ENCODE measurements around the gene GDPD5. TPM values are rescaled to one million over a fixed set of nuclear protein-coding genes. Genes with fewer than 3 reads are reported as not detected.

The GDPD5 gene
- total and polyA plus RNA-seq, 2 donors (not counting 3 experiments of a cell fraction or from before 2014, with no cell fraction given), result 60.2 to 79.2 TPM

DNA sequence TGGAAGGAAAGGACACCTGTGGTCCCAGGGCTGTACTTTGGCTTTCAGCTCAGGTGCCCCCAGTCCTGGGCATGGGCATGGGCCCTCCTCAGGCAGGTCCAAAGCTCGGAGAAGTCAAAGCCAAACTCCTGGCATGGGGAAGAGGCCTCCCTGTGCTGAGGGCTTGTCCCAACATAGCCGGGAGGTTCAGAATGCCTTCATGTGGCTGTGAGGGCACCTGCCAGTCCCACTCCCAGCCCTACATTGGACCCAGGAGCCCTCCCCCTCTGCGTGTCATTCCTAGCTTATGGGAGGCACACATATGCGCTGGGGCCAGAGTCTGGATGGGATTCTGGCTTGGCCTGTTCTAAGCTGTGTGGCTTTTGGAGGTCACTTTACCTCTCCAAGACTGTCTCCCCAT lies 91.7 kb downstream of the GDPD5 start:
- TF ChIP-seq GATA2 (IDR thresholded peaks at IDR 0.05; ENCODE audit: insufficient read depth, insufficient read length, low read depth, low read length) (no peak), FOS (IDR thresholded peaks at IDR 0.05; ENCODE audit: borderline replicate concordance, insufficient read depth, low read length) (no peak), POLR2A (IDR thresholded peaks at IDR 0.05; ENCODE audit: low read depth, low read length) (no peak), MYC (IDR thresholded peaks at IDR 0.05; ENCODE audit: low read depth, low read length) (no peak), JUN (IDR thresholded peaks at IDR 0.05; ENCODE audit: borderline replicate concordance, insufficient read depth, insufficient read length, low read depth) (no peak), POLR2AphosphoS5 (IDR thresholded peaks at IDR 0.05; ENCODE audit: insufficient read depth, low read depth, low read length) (no peak), EZH2 (IDR thresholded peaks at IDR 0.05; ENCODE audit: borderline replicate concordance, low read depth, low read length, severe bottlenecking) (no peak)
- TF ChIP-seq, protein P1, sequence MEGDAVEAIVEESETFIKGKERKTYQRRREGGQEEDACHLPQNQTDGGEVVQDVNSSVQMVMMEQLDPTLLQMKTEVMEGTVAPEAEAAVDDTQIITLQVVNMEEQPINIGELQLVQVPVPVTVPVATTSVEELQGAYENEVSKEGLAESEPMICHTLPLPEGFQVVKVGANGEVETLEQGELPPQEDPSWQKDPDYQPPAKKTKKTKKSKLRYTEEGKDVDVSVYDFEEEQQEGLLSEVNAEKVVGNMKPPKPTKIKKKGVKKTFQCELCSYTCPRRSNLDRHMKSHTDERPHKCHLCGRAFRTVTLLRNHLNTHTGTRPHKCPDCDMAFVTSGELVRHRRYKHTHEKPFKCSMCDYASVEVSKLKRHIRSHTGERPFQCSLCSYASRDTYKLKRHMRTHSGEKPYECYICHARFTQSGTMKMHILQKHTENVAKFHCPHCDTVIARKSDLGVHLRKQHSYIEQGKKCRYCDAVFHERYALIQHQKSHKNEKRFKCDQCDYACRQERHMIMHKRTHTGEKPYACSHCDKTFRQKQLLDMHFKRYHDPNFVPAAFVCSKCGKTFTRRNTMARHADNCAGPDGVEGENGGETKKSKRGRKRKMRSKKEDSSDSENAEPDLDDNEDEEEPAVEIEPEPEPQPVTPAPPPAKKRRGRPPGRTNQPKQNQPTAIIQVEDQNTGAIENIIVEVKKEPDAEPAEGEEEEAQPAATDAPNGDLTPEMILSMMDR (IDR thresholded peaks at IDR 0.05; ENCODE audit: extremely low read depth in 1 of 2, insufficient read depth in 1 of 2, low read depth in 1 of 2, low read length in 2 of 2), result no peak
- TF ChIP-seq, protein P2, sequence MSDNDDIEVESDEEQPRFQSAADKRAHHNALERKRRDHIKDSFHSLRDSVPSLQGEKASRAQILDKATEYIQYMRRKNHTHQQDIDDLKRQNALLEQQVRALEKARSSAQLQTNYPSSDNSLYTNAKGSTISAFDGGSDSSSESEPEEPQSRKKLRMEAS (IDR thresholded peaks at IDR 0.05; ENCODE audit: insufficient read depth, insufficient read length), result no peak
- no peak for FAIRE-seq

More for the DNA sequence above, 91.7 kb downstream of the GDPD5 start:
- peaks cover 26 to 29% of the 10 kb centered on the region in 2 experiments for H3K27me3 ChIP-seq (ENCODE audit: control insufficient read depth in 2 of 2, insufficient read depth in 2 of 2, low read length in 2 of 2)
- dilution Hi-C loops (cut with MboI; ENCODE audit: extremely low pct_ligation_motif_present, low sequenced_read_pairs), result no loop called here
- no peaks in the 10 kb centered on the region for H4K20me1 ChIP-seq (replicated peaks; ENCODE audit: control insufficient read depth, extremely low read depth, insufficient read depth, low read length)
- H3K27ac ChIP-seq (ENCODE audit: insufficient read depth, low read depth, low read length), result no peak overlapping the region
- no peak overlapping the region for H3K9ac ChIP-seq (replicated peaks; ENCODE audit: extremely low read depth, insufficient read depth, low read length)
- CTCF ChIA-PET, result interaction anchor here (1.0 to 2.2 kb wide), 5 partner anchors 10 to 95 kb away, joined by 3 to 10 read pairs (median 3); partner anchors contain the start of gene GDPD5
- no peak overlapping the region for H3K4me2 ChIP-seq (ENCODE audit: insufficient read depth, low read length)
- peaks cover 5% of the 10 kb centered on the region for H3K4me1 ChIP-seq (ENCODE audit: control insufficient read depth, extremely low read depth, insufficient read depth, low read length)
- no peak overlapping the region for H2AFZ ChIP-seq (ENCODE audit: low read depth, low read length)
- H3K36me3 ChIP-seq (ENCODE audit: control insufficient read depth in 2 of 2, extremely low read depth in 1 of 2, insufficient read depth in 2 of 2, low read length in 2 of 2), result peaks cover 0 to 24% of the 10 kb centered on the region in 2 experiments
- DNase-seq (ENCODE audit: low read depth, low spot score), result no peak
- H3K9me3 ChIP-seq (replicated peaks; ENCODE audit: control insufficient read depth, insufficient read depth, low read length), result no peaks in the 10 kb centered on the region
- H3K9me1 ChIP-seq (replicated peaks; ENCODE audit: control insufficient read depth, extremely low read depth, insufficient read depth, low read length), result no peaks in the 10 kb centered on the region
- no peaks in the 10 kb centered on the region for H3K79me2 ChIP-seq (ENCODE audit: control insufficient read depth, insufficient read depth, low read length)
- intact Hi-C loops (cut with micrococcal nuclease), result no loop called here
- no peak overlapping the region for H3K4me3 ChIP-seq (replicated peaks in 1 of 3; ENCODE audit: insufficient read depth in 1 of 3, low read depth in 1 of 3, low read length in 3 of 3)
- POLR2A ChIA-PET, result no interaction called here
- BruUV-seq (replicated peaks), result no TSS peak

All from endothelial cell of umbilical vein (primary cell).